ENCODE results near the gene SH2D1A.
"Not testable (repeated sequence)": the region's sequence is repeated elsewhere in the genome, so short reads cannot be mapped to it uniquely, and the experiment has no call there.

Gene SH2D1A

GRCh38 chrX:124354648-124355047, 8.3 kb downstream of the SH2D1A start:
- no peak for DNase-seq (ENCODE audit: low read depth in 2 of 2)

- no peak for DNase-seq (ENCODE audit: low read depth in 2 of 2)
Observed at GRCh38 chrX:124358800-124359383, 12.5 kb downstream of the SH2D1A start.

GRCh38 chrX:124362072-124362471, 15.7 kb downstream of the SH2D1A start:
- DNase-seq (ENCODE audit: low read depth in 2 of 2) = no peak

- DNase-seq (ENCODE audit: low read depth in 2 of 2) = no peak
Observed at GRCh38 chrX:124362761-124363160, 16.4 kb downstream of the SH2D1A start.

- no peak for DNase-seq (ENCODE audit: low read depth in 2 of 2)
Observed at GRCh38 chrX:124369722-124370121, 23.4 kb downstream of the SH2D1A start.

- DNase-seq (ENCODE audit: low read depth in 2 of 2) = no peak
Observed at GRCh38 chrX:124373348-124373747, 27.0 kb downstream of the SH2D1A start.

- DNase-seq (ENCODE audit: low read depth in 2 of 2) = no peak
Observed at GRCh38 chrX:124378643-124379042, 32.3 kb downstream of the SH2D1A start.

- no peak for DNase-seq (ENCODE audit: low read depth in 2 of 2)
Observed at GRCh38 chrX:124383354-124383753, 37.0 kb downstream of the SH2D1A start.

- no peak for DNase-seq (ENCODE audit: low read depth in 2 of 2)
Observed at GRCh38 chrX:124386401-124386800, 40.0 kb downstream of the SH2D1A start.

GRCh38 chrX:124388562-124388961, 42.2 kb downstream of the SH2D1A start:
- no peak for DNase-seq (ENCODE audit: low read depth in 2 of 2)

GRCh38 chrX:124392794-124393193, 46.4 kb downstream of the SH2D1A start:
- no peak for DNase-seq (ENCODE audit: low read depth in 2 of 2)

GRCh38 chrX:124393238-124393637, 46.9 kb downstream of the SH2D1A start:
- DNase-seq (ENCODE audit: low read depth in 2 of 2) = no peak

- DNase-seq (ENCODE audit: low read depth in 2 of 2) = no peak
Observed at GRCh38 chrX:124393659-124394058, 47.3 kb downstream of the SH2D1A start.

GRCh38 chrX:124395145-124395880, 49.0 kb downstream of the SH2D1A start:
- DNase-seq (ENCODE audit: low read depth in 2 of 2) = no peak

GRCh38 chrX:124401696-124402095, 55.3 kb downstream of the SH2D1A start:
- DNase-seq (ENCODE audit: low read depth in 2 of 2) = no peak

- no peak for DNase-seq (ENCODE audit: low read depth in 2 of 2)
Observed at GRCh38 chrX:124405868-124406267, 59.5 kb downstream of the SH2D1A start.

- peak; percentile 67 to 69 for DNase-seq (ENCODE audit: low read depth in 2 of 2)
Observed at GRCh38 chrX:124406294-124407014, 60.1 kb downstream of the SH2D1A start.

- DNase-seq (ENCODE audit: low read depth in 2 of 2) = no peak
Observed at GRCh38 chrX:124407226-124407625, 60.9 kb downstream of the SH2D1A start.

- not testable (repeated sequence) for DNase-seq (ENCODE audit: low read depth in 2 of 2)
Observed at GRCh38 chrX:124408380-124408779, 62.0 kb downstream of the SH2D1A start.

- no peak for DNase-seq (ENCODE audit: low read depth in 2 of 2)
Observed at GRCh38 chrX:124413244-124413643, 66.9 kb downstream of the SH2D1A start.

GRCh38 chrX:124414281-124414680, 67.9 kb downstream of the SH2D1A start:
- DNase-seq (ENCODE audit: low read depth in 2 of 2) = no peak

GRCh38 chrX:124415115-124415800, 68.9 kb downstream of the SH2D1A start:
- DNase-seq (ENCODE audit: low read depth in 2 of 2) = no peak
